Suprapubic skin (tissue), 4 donors: ENCODE measurements around the gene GRIN2A.

Experiments
- EP300 ChIP-seq: sonication (generic); formaldehyde crosslinking; IDR thresholded peaks from one replicate; pipeline ENCODE4 v1.6.1; 2017; ENCODE audit warnings: antibody characterized with exemption
- POLR2A ChIP-seq, 2 donors: fragments of 450-650 bp; IDR thresholded peaks; one replicate each; pipeline ENCODE4 v1.6.1; 2017; ENCODE audit warnings: antibody characterized with exemption in 2 of 2, mild to moderate bottlenecking in 2 of 2, moderate library complexity in 2 of 2
- POLR2AphosphoS5 ChIP-seq, 3 donors: sonication (generic); formaldehyde crosslinking; IDR thresholded peaks; one replicate each; pipeline ENCODE4 v1.6.1; 2017; ENCODE audit warnings: antibody characterized with exemption in 3 of 3
- TF ChIP-seq, protein P1 (sequence below), 2 donors: fragments of 200-600 bp in 1 of 2; fragments of 450-650 bp in 1 of 2; sonication (generic) in 1 of 2; IDR thresholded peaks; one replicate each; pipeline ENCODE4 v1.5.1; 2016 to 2019; ENCODE audit warnings: antibody characterized with exemption in 2 of 2, mild to moderate bottlenecking in 1 of 2, moderate library complexity in 1 of 2

DNA sequence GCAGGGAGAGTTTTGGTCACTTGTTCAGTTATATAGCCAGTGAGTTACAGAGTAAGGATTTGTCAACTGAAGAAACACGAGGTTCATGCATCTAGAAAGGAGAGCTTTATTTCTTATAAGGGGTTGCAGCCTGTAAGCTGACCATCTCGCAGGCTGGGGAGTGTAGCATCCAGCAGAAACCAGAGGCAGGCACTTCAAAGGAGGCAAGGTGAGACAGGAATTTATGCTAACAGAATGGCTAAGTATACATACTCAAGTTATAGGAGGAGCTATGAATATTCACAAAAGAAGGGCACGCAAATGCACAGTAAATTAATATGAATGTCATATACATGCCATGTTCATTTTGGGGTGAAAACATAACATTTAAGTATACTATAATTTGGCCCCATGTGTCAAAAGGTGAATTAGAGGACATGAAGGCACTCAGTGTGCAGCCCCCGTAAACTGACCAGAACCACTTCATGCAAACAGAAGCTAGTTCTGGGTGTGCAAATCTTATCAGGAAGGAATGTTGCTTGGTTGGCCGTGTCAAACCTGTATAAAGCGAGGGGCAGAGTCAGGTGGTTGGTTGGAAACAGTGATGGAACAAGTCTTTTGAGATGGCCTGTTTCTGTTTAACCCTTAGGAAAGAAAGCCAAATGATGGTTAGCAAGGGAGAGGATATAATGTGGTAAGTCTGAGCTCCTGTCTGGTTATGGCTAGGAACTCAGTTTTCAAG lies 97.0 kb downstream of the GRIN2A start:
- TF ChIP-seq, protein P1, sequence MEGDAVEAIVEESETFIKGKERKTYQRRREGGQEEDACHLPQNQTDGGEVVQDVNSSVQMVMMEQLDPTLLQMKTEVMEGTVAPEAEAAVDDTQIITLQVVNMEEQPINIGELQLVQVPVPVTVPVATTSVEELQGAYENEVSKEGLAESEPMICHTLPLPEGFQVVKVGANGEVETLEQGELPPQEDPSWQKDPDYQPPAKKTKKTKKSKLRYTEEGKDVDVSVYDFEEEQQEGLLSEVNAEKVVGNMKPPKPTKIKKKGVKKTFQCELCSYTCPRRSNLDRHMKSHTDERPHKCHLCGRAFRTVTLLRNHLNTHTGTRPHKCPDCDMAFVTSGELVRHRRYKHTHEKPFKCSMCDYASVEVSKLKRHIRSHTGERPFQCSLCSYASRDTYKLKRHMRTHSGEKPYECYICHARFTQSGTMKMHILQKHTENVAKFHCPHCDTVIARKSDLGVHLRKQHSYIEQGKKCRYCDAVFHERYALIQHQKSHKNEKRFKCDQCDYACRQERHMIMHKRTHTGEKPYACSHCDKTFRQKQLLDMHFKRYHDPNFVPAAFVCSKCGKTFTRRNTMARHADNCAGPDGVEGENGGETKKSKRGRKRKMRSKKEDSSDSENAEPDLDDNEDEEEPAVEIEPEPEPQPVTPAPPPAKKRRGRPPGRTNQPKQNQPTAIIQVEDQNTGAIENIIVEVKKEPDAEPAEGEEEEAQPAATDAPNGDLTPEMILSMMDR (IDR thresholded peaks at IDR 0.05) = no peak
- TF ChIP-seq POLR2A (IDR thresholded peaks at IDR 0.05) (no peak), EP300 (no peak), POLR2AphosphoS5 (IDR thresholded peaks at IDR 0.05) (no peak)
